Tibial nerve (tissue), 4 donors: ENCODE results near the gene LDB3. TPM values are rescaled to one million over a fixed set of nuclear protein-coding genes. Genes with fewer than 3 reads are reported as not detected.

Source experiments
- DNase-seq, 2 donors: peaks; one replicate each; pipeline ENCODE4 v3.0.0-alpha.2; 2019; ENCODE audit warnings: low spot score in 2 of 2
- H3K27ac ChIP-seq, 4 donors: fragments of 200-600 bp; sonication (generic) in 3 of 4; one replicate each; pipeline ENCODE4 v1.5.1; 2017 to 2019; ENCODE audit warnings: mild to moderate bottlenecking in 1 of 4
- H3K27me3 ChIP-seq, 2 donors: fragments of 200-600 bp; sonication (generic) in 1 of 2; one replicate each; pipeline versions ENCODE4 v1.5.1 to v1.6.0; 2017 to 2019
- H3K36me3 ChIP-seq, 3 donors: fragments of 200-600 bp; sonication (generic); one replicate each; pipeline ENCODE4 v1.5.1; 2018 to 2019
- H3K4me1 ChIP-seq, 4 donors: fragments of 200-600 bp; sonication (generic) in 3 of 4; one replicate each; pipeline ENCODE4 v1.5.1; 2017 to 2019
- H3K4me3 ChIP-seq, 4 donors: fragments of 200-600 bp; sonication (generic) in 3 of 4; one replicate each; pipeline ENCODE4 v1.5.1; 2017 to 2019; ENCODE audit warnings: mild to moderate bottlenecking in 1 of 4, moderate library complexity in 1 of 4
- H3K9me3 ChIP-seq, 4 donors: fragments of 200-600 bp; sonication (generic) in 3 of 4; one replicate each; pipeline ENCODE4 v1.5.1; 2017 to 2019
- EP300 ChIP-seq, 2 donors: sonication (generic); formaldehyde crosslinking; IDR thresholded peaks; one replicate each; pipeline ENCODE4 v1.6.1; 2017; ENCODE audit warnings: antibody characterized with exemption in 2 of 2, mild to moderate bottlenecking in 1 of 2
- POLR2A ChIP-seq, 2 donors: fragments of 450-650 bp; IDR thresholded peaks; one replicate each; pipeline ENCODE4 v1.6.1; 2017; ENCODE audit warnings: antibody characterized with exemption in 2 of 2, mild to moderate bottlenecking in 2 of 2, moderate library complexity in 2 of 2
- WGBS, 2 donors: methylation state at CpG; one replicate each; pipeline ENCODE4 v1.1.5; 2018; 5-methylcytosine and 5-hydroxymethylcytosine counted together
- total RNA-seq, 4 donors: library from RNA; depleted of rRNA; stranded (reverse); fragments of >200 nt; gene quantifications; one replicate each; pipeline ENCODE4 v1.1.0, GENCODE V29; 2016
- TF ChIP-seq, protein P1 (sequence below), 5 experiments: fragments of 200-600 bp in 3 of 5; fragments of 450-650 bp in 2 of 5; sonication (generic) in 3 of 5; IDR thresholded peaks; one replicate each; pipeline ENCODE4 v1.5.1; 2016 to 2019; ENCODE audit warnings: antibody characterized with exemption in 5 of 5, mild to moderate bottlenecking in 3 of 5, moderate library complexity in 2 of 5

Gene LDB3
- total RNA-seq, 4 donors from 2014 or later, result 5.4 to 18.6 (median 7.5) TPM

DNA sequence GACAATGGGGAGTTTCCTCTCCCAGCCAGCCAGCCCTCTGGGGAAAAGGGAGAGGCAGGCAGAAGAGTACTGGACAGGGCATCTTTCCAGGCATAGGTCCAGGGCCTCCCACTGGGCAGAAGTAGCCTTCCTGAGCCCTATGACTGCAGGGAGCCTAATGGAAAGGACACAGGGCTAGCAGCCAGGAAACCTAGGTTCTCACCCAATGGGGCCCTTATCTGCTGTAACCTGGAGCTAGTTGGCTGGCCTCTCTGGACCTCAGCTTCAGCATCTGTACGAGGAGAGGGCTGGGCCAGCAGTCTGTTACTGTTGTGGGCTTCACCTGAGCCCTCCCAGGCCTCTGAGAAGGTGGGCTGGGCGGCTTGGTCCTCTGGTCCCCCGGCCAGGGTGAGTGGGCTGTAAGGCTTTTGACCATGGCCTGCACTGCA lies 22.4 kb downstream of the LDB3 start:
- Histone ChIP-seq H3K27ac (no peak overlapping the region), H3K27me3 (no peaks in the 10 kb centered on the region), H3K4me1 (peaks cover 0 to 36% (median 0%) of the 10 kb centered on the region in 4 donors), H3K4me3 (no peak overlapping the region), H3K36me3 (no peaks in the 10 kb centered on the region), H3K9me3 (no peaks in the 10 kb centered on the region)
- WGBS, 2 donors, result 61% methylated on average over 3 of the region's 3 CpGs; no CpG with 5 or more reads in 1 of the 2 donors
- no peak for TF ChIP-seq POLR2A (IDR thresholded peaks at IDR 0.05)
- TF ChIP-seq, protein P1, sequence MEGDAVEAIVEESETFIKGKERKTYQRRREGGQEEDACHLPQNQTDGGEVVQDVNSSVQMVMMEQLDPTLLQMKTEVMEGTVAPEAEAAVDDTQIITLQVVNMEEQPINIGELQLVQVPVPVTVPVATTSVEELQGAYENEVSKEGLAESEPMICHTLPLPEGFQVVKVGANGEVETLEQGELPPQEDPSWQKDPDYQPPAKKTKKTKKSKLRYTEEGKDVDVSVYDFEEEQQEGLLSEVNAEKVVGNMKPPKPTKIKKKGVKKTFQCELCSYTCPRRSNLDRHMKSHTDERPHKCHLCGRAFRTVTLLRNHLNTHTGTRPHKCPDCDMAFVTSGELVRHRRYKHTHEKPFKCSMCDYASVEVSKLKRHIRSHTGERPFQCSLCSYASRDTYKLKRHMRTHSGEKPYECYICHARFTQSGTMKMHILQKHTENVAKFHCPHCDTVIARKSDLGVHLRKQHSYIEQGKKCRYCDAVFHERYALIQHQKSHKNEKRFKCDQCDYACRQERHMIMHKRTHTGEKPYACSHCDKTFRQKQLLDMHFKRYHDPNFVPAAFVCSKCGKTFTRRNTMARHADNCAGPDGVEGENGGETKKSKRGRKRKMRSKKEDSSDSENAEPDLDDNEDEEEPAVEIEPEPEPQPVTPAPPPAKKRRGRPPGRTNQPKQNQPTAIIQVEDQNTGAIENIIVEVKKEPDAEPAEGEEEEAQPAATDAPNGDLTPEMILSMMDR (IDR thresholded peaks at IDR 0.05), result no peak
- no peak for TF ChIP-seq EP300 (IDR thresholded peaks at IDR 0.05)
- DNase-seq, result no peak

DNA sequence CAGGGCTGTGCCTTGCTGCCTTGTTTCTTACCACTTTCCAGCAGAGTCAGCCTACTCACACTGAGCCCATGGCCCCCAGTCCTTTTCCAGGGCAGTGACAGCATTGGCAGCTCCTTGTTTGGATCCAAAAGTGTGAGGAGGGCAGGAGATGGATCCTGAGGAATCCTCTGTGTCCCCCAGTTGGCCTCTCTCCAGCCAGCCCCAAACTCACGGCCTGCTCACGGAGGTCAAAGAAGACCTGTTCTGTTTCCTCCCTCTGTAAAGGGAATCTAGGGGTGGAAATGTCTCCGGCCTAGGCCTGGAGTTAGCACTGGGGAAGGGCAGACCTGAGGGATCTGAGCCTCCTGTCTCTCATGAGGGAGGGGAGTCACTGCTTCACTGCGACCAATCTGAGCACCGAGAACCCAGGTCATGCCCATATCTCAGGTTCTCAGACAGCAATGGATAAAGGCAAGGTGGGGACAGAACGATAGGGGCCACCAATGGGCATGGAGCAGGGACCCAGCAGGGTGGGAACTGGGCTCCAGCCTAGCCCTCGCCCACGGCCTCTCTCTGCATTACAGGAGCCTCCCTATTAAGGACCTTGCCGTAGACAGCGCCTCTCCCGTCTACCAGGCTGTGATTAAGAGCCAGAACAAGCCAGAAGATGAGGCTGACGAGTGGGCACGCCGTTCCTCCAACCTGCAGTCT lies 23.2 kb downstream of the LDB3 start:
- 94% methylated on average over 14 of the region's 14 CpGs for WGBS, 2 donors
- H3K27ac ChIP-seq, result no peak overlapping the region
- no peaks in the 10 kb centered on the region for H3K36me3 ChIP-seq
- no peak overlapping the region for H3K4me3 ChIP-seq
- DNase-seq, result no peak
- H3K9me3 ChIP-seq, result no peaks in the 10 kb centered on the region
- H3K27me3 ChIP-seq, result no peaks in the 10 kb centered on the region
- no peak for TF ChIP-seq POLR2A (IDR thresholded peaks at IDR 0.05)
- TF ChIP-seq, protein P1 (IDR thresholded peaks at IDR 0.05), result no peak
- no peak for TF ChIP-seq EP300 (IDR thresholded peaks at IDR 0.05)
- peaks cover 0 to 36% (median 0%) of the 10 kb centered on the region in 4 donors for H3K4me1 ChIP-seq

DNA sequence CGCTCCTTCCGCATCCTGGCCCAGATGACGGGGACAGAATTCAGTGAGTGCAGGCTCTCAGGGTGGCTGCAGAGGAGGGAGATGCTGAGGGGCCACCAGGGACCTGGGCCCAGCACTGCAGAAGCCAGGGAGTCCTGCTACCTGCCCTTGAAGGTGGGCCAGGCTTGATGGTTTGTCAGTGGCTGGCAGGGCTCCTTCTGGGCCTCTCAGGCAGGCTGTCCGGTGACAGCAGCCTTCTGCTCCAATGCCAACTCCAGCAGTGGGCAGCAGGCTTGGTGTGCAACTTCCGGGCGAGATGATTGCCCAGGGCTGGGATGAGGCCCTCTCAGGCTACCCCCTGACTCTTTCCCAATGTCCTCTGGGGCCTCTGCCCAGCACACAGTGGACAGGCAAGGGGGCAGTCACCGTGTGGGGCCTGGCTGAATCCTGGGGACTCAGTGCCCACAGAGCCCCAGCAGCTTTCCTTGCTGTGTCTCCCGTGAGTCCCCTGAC lies 23.8 kb downstream of the LDB3 start:
- TF ChIP-seq POLR2A (IDR thresholded peaks at IDR 0.05) (no peak), EP300 (IDR thresholded peaks at IDR 0.05) (no peak)
- TF ChIP-seq, protein P1 (IDR thresholded peaks at IDR 0.05), result no peak
- Histone ChIP-seq H3K27ac (no peak overlapping the region), H3K4me3 (no peak overlapping the region), H3K36me3 (no peaks in the 10 kb centered on the region), H3K9me3 (no peaks in the 10 kb centered on the region), H3K27me3 (no peaks in the 10 kb centered on the region), H3K4me1 (peaks cover 0 to 33% (median 0%) of the 10 kb centered on the region in 4 donors)
- 78 to 85% methylated on average over 6 to 7 of the region's 8 CpGs for WGBS, 2 donors
- DNase-seq, result no peak

DNA sequence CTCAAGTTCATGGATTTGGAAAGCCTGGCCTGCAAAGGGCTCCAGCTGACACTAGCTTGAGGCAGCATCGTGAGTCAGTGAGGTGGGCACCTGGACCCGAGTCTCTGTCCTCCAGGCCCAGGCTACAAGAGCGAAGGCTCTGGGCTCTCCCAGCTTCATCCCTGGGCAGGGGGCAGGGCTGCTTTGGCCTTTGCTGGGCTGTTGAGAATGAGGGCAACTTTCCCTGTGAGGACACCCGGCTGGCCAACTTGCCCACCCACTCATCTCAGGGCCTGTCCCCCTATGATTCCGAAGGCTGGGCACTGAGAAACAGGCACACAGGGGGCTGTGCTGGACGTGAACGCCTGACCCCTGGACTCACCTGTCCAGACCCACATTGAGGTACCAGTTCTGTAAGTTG lies 24.4 kb downstream of the LDB3 start:
- 90% methylated on average over 7 of the region's 7 CpGs for WGBS, 2 donors
- H3K4me1 ChIP-seq, result peaks cover 0 to 28% (median 0%) of the 10 kb centered on the region in 4 donors

DNA sequence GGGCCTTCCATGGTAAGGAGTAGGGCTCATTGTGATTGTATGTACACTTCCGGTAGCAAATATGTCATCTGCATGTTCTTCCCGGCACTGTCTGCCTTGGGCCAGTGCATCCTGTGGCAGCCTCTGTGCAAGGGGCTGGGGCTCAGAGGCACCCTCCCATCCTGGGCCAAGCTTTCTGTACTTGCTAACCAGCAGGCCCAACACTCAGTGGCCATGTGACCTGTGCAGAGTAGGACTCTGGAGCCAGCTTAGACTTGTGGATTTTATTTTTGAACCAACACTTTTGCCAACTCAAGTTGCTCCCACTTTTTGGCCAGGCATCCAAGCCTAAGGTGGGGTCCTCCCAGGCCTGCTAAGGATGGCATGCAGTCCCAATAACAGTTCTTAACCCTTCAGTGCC lies 25.0 kb downstream of the LDB3 start:
- no peaks in the 10 kb centered on the region for H3K9me3 ChIP-seq
- no peak overlapping the region for H3K4me3 ChIP-seq
- H3K27me3 ChIP-seq, result no peaks in the 10 kb centered on the region
- TF ChIP-seq EP300 (IDR thresholded peaks at IDR 0.05) (no peak), POLR2A (IDR thresholded peaks at IDR 0.05) (no peak)
- TF ChIP-seq, protein P1 (IDR thresholded peaks at IDR 0.05), result no peak
- no peak overlapping the region for H3K27ac ChIP-seq
- no peaks in the 10 kb centered on the region for H3K36me3 ChIP-seq
- DNase-seq, result no peak
- WGBS, 2 donors, result 72% methylated on average over 2 of the region's 2 CpGs; no CpG with 5 or more reads in 1 of the 2 donors
- H3K4me1 ChIP-seq, result peaks cover 0 to 22% (median 0%) of the 10 kb centered on the region in 4 donors

More for the DNA sequence above, 24.4 kb downstream of the LDB3 start:
- TF ChIP-seq, protein P1 (IDR thresholded peaks at IDR 0.05), result no peak
- TF ChIP-seq POLR2A (IDR thresholded peaks at IDR 0.05) (no peak), EP300 (IDR thresholded peaks at IDR 0.05) (no peak)
- H3K27me3 ChIP-seq, result no peaks in the 10 kb centered on the region
- H3K9me3 ChIP-seq, result no peaks in the 10 kb centered on the region
- H3K4me3 ChIP-seq, result no peak overlapping the region
- H3K36me3 ChIP-seq, result no peaks in the 10 kb centered on the region
- no peak for DNase-seq
- H3K27ac ChIP-seq, result no peak overlapping the region
